Raji (cell line): ENCODE data around the gene GALNT18.

Experiments used
- POLR2A ChIP-seq: IDR thresholded peaks from 2 replicates; pipeline ENCODE4 v1.6.1; 2011; ENCODE audit warnings: low read depth, low read length, control low read depth; ENCODE audit not compliant: insufficient read depth

The GALNT18 gene

DNA sequence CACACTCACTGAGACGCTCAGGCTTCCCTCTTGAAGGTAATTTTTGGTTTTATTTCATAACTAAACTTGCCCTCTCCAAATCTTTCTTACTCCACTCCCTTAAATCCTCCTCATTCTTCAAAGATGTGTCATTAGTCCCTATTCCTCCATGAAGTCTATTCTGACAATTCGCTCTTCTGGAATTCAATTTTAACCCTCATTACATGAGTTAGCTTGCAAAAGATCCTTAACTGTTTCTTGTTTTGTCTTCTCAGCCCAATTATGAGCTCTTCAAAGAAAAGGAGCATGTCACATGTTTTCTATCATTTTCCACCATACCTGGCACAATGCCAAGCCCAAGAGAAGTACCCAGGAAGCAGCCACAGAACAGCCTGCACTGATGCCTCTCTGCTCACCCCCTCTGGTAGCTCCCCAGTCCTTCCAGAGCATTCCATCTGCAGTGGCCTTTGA, 13.0 kb downstream of the GALNT18 start:
- TF ChIP-seq POLR2A = no peak

DNA sequence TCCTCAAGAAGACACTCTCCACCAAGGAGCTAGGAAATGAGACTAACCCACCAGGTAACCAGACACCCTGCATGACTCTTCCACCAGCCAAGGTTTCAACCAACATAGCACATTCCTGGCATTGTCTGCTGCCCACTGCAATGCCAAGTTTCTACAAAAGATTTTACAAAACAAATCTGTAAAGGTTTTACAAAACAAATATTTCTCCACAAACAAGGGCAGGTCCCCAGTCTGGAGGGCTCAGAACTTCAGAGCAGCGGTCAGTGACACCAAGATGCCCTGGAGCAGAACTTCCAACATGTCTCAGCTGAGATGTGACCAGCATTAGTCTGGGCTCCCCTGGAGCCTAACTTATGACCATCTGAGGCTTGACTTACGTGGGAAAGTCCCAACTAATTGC, 14.0 kb downstream of the GALNT18 start:
- no peak for TF ChIP-seq POLR2A

DNA sequence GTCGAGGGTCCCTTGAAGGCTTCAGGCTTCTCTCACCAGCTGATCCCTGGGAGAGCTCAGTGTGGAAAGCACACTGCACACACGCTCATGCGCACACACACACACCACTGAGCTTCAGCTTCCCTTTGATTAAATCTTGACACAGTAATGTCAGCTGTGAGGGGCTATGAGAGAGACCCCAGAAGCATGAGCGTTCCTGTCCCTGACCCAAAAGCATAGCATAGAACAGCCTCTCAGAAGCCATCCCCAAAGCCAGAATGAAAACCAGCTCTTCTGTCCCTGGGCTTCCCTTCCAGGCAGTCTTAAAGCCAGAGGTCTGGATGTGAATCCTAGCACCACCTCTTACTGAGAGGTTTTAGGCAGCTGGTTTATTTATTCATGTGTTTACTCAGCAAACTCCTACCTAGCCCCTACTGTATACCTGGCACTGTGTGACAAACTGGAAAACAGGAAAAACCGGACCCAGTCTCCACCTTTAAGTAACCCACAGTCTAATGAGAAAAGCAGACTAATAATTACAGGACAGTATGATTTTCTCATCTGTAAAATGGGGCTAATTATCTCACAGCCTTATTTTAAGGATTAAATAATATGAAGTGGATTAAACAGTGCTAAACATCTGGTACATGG, 15.9 kb downstream of the GALNT18 start:
- TF ChIP-seq POLR2A = no peak

DNA sequence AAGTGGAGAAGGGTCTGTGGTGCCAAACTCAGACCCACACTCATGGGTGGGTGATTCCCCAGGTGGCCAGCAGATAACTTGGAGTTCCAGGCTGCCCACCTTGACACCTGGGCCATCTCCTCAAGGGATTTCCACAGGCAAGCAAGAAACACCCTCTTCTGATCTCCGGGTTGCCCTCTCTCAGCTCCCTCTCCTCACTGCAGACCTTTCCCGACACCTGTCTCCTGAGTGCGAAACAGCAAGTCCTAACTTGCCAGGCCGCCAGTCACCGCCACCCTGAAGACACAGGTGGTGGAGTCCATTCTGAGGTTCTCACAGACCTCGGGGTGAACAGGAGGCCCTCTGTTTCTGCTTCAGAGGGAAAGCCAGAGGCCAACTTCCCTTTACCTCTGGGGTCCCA, 16.6 kb downstream of the GALNT18 start:
- TF ChIP-seq POLR2A = no peak

DNA sequence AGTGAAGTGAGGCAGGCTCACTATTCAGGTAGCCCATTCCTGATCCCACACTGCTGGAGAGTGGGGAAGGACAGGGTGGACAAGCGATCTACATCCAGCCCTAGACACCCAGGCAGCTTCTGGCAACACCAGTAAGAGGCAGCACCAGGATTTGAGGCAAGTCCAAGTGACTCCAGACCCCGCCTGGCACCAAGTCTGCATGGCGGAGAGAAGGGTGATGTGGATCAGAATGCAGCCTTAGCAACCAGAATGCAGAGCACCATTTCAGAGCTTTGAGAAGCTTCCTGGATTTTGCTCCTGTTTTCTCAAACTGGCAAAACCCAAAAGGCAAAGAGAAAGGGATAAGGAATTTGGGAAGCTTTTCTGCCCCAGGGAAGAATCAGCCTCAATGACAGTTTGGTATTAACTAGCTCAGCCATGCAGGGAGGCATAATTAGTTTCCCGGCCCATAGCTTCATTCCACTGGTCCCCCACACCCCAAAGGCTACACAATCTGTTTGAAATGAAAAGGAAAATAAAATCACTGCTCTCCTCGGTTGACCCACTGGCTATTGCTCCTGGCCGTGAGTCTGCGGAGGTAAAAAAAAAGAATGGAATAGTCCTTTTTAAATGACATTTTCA, 17.3 kb downstream of the GALNT18 start:
- TF ChIP-seq POLR2A = no peak

DNA sequence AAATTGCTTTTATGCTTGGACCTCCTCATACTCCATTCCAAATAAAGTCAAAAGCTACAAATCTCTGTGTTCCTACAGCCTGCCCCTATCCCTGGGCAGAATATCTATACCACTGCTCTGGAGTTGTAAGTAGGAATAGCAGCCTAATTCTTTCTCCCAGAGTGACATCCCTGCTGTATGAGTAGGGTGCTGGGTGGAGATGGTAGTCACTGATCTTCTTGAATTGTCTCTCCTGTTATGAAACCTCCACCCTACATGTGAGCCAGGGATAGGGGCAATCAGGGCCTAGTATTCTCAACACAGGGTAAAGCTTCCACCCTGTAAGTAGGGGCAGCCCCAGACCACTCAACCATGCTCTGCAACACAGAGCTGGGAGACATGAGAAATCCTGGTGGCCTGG, 19.8 kb downstream of the GALNT18 start:
- TF ChIP-seq POLR2A = no peak

DNA sequence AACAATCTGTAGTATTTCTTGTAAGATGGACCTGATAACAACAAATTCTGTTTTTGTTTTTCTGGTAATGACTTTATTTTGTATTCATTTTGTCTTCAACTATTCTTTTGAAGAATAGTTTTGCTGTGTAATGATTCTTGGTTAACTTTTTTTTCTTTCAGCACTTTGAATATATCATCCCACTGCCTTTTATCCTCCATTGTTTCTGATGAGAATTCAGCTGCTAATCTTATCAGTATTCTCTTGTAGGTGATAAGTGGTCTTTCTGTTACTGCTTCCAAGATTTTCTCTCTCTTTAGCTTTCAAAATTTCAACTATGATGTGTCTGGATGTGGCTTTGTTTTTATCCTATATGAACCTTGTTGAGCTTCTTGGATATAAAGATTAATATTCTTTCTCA, 21.5 kb downstream of the GALNT18 start:
- no peak for TF ChIP-seq POLR2A

DNA sequence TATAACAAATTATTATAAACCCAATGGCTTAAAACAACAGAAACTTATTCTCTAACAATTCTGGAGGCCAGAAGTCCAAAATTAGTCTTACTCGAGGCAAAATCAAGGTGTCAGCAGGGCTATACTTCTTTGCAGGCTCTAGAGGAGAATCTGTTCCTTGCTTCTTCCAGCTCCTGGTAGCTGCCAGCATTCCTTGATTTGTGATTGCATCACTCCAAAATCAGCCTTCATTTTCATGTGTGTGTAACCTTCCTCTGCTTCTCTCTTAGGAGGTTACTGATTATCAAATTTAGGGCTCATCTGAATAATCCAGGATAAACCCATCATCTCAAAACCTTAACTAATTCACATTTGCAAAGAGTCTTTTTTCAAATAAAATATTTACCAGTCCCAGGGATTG, 23.6 kb downstream of the GALNT18 start:
- no peak for TF ChIP-seq POLR2A

DNA sequence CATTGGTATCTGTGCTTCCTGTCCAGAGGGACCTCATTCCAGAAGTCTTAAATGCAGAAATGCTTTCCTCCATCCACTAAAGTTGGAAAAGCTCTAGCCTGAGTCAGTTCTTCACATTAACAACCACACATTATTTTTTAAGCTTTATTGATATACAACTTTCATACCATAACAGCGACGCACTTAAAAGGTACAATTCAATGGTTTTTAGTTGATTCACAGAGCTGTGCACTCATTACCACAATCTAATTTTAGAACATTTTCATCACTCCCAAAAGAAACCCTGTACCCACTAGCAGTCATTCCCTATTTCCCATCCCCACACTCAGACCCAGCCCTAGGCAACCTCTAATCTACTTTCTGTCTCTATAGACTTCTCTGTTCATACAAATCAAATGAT, 27.6 kb downstream of the GALNT18 start:
- TF ChIP-seq POLR2A = no peak

DNA sequence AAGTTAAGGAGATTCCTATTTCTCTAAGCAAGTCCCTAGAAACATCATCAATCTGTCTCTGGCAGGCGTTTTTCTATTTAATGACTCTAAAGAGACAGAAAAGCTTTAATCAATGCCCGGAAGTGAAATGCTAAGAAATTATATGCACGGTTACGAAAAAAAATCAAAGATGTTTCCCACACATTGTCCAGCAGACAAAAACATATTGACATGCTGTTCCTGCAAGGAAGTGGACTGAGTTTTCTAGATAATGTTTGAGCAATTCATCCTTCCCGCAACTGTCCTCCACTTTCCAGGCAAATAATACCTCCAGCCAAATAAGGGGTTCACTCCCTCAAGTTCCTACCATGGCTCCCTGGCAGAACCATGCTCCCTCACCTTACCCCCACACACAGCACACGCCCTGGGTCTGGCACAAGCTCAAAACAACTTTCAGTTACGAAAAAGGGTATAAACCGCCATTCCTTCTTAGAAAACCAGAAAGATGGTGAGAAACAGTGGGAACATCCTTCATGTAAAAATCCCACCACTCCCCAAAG, 29.6 kb downstream of the GALNT18 start:
- TF ChIP-seq POLR2A = no peak

DNA sequence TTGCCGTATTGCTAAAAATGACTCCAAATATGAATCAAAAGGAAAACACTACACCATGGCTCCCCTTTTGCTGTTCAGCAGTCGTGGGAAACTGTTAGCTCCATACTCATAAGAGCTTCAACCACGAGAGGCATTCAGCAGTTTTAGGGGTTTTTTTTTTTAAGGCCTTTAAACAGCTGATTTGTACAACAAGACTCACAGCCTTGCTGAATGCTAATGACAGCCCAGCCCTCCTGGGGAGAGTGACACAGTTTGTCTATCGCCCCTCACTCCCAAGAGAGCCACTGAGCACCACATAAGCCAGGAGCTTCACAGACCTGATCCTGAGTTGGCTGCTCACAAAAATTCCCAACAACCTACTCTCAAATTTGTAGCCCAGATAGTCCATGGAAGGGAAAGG, 32.4 kb downstream of the GALNT18 start:
- no peak for TF ChIP-seq POLR2A

DNA sequence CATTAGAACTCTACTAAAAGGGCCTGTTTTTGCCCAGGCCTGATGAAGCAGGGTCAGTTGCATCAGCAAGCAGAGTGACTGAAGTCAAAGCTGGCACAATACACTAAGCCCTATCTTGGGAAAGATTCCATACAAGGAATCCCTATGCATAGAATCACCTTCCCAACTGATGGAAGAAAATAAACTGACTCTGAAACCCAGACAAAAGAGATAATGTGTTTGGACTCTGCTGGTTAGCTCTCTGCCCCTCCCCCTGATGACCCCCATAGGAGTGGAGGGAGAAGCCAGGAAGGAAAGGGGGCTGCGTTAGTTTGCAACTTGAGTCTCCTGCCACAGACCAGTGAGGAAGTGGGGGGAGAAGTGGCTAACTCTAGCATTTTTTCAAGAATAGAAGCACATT, 32.9 kb downstream of the GALNT18 start:
- no peak for TF ChIP-seq POLR2A

DNA sequence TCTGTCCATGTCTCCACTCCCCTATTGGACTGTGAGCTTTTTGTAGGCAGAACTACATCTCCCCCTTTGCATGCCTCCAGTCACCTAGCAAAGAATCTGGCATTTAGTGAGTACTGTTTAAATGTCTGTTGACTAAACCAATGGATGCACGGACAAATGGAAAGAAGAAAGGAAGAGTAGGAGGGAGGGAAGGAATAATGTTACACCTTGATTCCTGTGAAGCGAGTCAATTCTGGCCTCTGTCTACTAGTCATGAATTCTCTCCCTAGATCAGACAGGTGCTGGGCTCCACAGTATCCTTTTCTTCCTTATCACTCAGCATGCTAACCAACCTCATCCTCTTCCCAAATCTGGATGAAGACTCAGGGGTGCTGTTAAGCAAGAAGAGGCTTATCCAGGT, 33.6 kb downstream of the GALNT18 start:
- TF ChIP-seq POLR2A = no peak

DNA sequence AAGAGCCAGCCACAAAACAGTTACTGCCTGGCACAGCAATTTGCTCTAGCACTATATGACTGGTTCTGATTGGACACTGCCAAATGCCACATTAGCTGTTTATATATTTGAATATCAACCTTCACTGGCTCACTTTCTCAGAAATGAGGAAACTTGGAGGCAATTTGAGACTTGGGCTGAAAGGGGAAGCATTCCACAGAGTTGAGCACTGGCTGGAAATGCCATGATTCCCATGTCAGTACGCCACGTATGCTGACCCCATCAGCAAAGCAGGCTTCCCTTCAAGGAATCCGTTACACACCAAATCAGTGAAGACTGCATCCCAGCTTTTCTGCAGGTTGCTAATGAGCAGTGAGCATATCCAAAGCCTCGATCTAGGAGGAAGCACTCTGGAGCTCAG, 34.7 kb downstream of the GALNT18 start:
- no peak for TF ChIP-seq POLR2A

DNA sequence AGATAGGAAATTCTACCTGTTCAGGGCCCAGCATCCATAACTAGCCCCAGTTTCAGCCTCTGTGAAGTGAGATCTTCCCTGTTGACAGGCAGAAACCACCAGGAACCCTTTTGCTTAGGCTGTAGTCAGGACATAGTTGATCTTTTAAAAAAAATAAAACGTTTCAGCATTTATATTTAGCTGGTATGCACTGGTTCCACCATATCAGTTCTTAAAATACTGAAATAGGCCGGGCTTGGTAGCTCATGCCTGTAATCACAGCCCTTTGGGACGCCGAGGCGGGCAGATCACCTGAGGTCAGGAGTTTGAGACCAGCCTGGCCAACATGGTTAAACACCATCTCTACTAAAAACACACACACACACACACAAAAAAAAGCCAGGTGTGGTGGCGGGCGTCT, 35.3 kb downstream of the GALNT18 start:
- TF ChIP-seq POLR2A = no peak

DNA sequence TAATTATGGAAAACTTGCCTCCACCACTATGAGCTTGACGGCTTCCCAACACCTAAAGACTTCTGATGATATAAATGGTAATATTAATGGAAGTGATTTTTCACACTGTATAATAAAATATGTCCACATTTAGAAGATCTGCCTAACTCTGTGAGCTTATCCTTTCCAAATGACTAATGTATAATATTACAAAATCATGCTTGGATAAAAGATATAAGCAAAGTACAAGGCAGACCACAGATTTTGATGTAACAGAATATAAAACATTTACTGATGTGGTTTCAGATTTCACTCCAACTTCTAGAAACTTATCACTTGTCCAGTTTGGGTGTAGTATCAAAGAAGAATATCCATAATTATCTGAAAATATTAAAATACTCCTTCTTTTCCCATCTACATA, 36.9 kb downstream of the GALNT18 start:
- no peak for TF ChIP-seq POLR2A

DNA sequence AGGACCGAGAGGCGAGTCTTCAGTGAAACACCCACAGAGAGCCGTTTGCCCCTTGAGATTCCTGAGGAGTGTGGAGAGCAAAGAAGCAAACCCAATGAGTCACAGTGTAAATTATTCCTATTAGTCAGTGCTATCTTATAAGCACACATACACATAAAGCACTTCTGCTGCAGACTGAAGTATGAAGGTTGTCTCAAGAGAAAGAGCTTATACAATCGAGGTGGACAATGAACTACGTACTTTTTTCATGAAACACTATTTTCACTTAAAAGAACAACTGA, 37.3 kb downstream of the GALNT18 start:
- TF ChIP-seq POLR2A = no peak
